LNCAP (cell line): ENCODE measurements around the gene CTNNBL1.

Experiments used
- TF ChIP-seq, protein P1 (sequence below): fragments of 450-650 bp; IDR thresholded peaks from 2 replicates; pipeline ENCODE4 v1.5.1; 2017; ENCODE audit warnings: mild to moderate bottlenecking

CTNNBL1 gene

DNA sequence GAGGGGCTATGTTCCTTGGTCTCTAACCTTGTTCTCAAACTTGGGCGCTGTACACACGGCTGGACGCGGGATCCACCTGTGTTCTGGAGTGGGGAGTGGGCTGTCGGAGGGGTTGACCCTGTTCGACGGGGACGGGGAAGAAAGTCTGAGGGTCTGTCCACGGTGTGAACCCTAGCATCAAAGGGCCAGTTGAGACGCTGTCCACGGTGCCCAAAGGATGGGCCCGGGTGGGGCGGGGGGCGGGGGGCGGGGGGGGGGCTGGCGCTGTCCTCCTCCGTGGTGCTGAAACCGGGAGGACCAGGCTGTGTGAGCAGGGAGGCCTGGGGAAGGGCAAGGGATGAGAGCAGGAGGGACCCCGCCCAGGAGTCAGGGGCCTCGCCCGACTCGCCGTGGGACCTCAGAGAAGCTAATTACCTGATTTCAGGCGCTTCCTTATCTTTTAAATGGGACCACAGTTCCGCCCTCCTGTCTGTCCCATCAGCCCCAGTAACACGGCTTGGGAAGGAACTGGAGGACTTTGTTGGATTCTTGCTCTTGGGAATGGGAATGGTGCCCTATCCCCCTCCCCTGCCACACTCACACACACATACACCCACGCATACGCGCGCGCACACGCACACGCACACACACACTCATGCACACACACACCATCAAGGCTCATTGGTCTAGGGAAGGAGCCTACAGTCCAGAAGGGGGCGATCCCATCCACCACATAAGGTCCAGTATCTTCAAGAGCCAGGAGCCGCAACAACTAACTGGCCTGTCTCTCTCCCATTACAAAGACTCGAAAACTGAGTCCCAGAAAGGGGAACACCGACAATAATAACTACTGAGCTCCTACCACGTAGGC is 208.0 kb downstream of the CTNNBL1 start:
- TF ChIP-seq, protein P1, sequence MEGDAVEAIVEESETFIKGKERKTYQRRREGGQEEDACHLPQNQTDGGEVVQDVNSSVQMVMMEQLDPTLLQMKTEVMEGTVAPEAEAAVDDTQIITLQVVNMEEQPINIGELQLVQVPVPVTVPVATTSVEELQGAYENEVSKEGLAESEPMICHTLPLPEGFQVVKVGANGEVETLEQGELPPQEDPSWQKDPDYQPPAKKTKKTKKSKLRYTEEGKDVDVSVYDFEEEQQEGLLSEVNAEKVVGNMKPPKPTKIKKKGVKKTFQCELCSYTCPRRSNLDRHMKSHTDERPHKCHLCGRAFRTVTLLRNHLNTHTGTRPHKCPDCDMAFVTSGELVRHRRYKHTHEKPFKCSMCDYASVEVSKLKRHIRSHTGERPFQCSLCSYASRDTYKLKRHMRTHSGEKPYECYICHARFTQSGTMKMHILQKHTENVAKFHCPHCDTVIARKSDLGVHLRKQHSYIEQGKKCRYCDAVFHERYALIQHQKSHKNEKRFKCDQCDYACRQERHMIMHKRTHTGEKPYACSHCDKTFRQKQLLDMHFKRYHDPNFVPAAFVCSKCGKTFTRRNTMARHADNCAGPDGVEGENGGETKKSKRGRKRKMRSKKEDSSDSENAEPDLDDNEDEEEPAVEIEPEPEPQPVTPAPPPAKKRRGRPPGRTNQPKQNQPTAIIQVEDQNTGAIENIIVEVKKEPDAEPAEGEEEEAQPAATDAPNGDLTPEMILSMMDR: peak; percentile 77

DNA sequence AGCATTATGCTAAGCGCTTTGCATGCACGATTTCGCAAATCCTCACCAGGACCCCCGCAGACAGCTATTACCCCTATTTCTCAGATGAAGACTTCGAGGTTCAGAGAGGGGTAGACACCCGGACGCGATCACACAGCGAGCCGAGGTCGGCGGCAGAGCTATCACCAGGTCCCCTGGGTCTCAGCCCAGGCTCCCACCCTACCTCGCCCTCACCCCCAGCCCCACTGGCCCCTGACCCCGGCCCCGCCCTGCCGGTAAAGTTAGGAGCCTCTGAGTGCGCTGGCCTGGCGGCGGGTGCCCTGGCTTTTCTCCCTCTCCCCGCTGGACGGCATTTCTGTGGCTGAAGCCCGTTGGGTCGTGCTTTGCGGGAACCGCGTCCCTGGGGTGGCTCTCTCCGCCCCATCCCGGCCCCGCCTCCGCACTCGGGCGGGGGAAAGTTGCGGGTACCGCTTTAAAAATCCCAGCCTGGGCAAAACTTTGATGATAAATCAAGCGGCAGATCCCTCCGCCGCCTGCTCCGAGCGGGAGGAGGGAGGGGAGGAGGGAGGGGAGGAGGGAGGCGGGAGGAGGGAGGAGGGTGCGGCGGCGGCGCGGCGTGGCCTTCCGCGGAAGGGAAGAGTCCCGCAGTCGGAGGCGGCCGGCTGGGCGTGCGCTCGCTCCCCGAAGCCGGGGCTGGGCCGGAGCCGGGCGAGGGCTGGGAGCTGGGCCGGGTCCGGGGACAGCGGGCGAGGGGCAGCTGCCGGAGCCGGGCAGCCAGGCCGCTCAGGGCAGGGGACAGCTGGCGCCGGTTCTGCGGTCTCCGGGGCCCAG is 208.9 kb downstream of the CTNNBL1 start, which contains the start of gene VSTM2L:
TSS of gene VSTM2L (plus strand) at position 624 of the 810 bp plus-strand sequence. CDS start 224 bp downstream, outside the sequence.
- TF ChIP-seq, protein P1: no peak

DNA sequence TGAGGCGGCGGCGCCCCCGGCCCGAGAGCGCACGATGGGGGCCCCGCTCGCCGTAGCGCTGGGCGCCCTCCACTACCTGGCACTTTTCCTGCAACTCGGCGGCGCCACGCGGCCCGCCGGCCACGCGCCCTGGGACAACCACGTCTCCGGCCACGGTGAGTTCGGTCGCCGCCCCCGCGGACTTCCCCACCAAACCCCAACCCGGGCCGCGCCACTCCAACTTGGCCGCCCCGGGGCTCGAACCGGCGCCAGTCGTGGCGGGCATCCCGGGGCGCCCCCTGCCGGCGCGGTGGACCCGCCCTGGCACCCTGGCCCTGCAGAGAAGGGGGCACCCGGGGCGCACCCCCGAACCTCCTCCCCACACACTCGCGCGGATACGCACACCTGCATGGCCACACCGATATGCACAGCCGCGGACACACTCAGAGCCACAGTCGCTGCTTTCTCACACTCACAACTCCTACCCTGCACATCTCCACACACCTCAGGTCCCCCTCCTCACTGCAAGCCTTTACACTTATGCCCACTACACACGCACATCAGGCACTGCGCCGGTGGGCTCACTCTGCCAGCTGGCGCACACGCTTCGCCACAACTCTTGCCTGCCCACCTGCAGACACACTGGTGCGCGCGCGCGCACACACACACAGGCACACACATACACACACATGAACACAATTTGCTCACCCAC is 209.6 kb downstream of the CTNNBL1 start:
- TF ChIP-seq, protein P1: peak; percentile 60

DNA sequence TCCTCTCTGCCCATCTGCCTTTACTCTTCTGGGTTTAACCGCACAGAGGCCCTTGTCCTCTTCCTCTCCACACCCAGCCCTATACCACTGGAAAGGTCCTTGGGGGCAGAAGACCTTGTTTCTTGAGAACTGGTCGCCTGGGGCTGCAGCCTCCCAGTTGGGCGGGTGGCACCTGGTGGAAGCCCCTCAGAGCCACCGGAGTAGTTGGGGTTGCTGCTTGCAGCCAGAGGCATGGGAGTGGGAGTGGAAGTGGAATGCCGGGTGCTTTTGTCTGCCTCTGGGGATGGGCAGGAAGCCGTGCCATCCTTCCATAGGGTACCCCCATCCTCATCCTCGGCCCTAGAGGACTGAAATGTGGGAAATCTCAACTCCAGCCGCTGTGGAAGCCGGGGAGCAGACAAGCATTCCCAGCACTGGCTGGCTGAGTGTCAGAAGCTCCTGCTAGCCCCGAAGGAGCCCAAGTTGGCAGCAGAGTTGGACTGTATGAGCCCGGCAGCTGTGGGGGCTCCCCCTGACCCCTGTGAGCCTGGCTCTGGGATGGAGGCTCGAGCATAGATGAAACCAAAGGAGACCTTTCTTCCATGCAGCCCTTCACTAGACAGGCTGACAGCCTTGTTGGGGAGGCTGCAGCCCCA is 210.3 kb downstream of the CTNNBL1 start:
- TF ChIP-seq, protein P1: no peak

DNA sequence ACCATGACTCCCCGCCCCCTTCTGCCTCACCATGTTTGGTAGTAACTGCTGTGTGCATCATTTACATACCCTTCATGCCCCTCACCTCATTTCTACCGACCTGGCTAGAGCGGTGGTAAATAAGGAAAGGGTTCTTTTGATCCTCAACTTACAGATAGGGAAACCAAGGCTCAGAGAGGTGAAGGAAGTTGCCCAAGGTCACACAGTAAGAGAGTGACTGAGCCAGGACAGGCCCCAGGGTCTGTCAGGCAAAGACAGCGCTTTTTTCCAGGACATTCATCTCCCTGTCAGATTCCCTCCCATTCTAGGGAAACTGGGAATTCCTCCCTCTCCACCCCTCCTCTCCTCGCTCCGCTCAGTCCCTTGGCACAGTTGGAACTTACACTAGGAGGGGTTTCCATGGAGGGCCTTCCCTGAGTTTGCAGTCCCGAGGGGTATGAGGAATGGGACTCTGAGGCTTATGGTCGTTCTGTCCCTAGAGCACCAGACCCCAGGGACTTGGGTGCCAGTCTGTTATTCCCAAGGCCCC is 211.1 kb downstream of the CTNNBL1 start:
- TF ChIP-seq, protein P1: no peak

DNA sequence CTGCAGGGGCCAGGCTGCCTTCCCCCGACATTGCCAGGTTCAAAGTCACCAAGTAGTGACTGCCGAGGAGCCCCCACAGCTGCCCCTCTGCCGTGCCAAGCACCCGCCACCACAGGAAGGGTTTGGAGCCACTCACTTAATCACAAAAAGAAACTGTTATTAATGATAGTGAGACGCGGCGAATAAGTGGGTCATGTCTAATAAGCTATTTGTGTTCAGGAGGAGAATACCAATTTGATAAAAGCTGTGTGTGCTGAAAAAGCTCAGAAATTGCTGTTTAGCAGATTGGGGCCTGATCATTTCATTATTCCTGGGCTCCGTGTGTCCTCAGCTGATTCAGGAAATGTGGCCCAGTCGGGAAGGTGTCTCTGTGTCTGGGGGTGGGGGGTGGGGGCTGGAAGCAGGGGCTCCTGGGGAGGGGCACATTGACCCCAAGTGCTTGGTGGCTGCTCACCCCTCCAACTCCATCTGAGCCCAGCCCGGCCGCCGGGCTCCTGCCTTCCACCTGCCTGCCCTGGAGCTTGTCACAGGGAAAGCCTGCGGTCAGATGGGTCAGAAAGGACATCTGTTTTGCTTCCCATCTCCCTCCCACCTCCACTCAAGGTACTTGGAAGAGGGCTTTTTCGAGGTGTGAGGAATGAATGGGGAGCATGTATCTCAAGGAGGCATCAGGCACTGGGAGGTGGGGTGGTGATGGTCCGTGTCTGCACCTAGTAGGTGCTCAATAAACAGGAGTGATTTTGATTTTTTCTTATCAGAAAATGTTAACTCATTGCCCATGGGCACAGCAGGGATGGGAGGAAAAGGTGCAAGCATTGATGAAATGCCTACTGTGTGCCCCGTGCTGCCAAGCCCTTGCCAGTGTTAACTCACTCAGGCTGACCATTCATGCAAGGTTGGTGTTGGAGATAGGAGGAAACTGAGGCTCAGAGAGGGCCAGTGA is 212.1 kb downstream of the CTNNBL1 start:
- TF ChIP-seq, protein P1: no peak
